PC-3 (cell line): ENCODE results near the gene DAPK1. TPM values are rescaled to one million over a fixed set of nuclear protein-coding genes. Genes with fewer than 3 reads are reported as not detected.
A peak's percentile ranks its signal among the peaks of the same experiment; 100 is the strongest.

Experiments used
- ATAC-seq: fragments of 200-7000 bp; cut with Tn5 transposase; 2 replicates; pipeline ENCODE4 v1.9.1; 2020; ENCODE audit warnings: mild to moderate bottlenecking, moderate library complexity
- BruUV-seq: library from RNA; stranded (reverse); fragments of 400-500 nt; replicated peaks from 2 replicates; lab custom pipeline; 2021; lab: Mats Ljungman, UMichigan
- CTCF ChIA-PET: fragments of 300-600 bp; sonication (Branson Sonifier 250); formaldehyde crosslinking; loops from one replicate; lab custom pipeline; 2022; ENCODE audit warnings: antibody characterized with exemption; lab: Charles Lee
- POLR2A ChIA-PET: fragments of 300-600 bp; sonication (Branson Sonifier 250); formaldehyde crosslinking; loops from one replicate; lab custom pipeline; 2022; ENCODE audit warnings: antibody characterized with exemption; ENCODE audit not compliant: unreplicated experiment; lab: Charles Lee
- DNase-seq: peaks from one replicate; pipeline ENCODE4 v3.0.0-alpha.2; 2015
- H2AFZ ChIP-seq: fragments of 300-600 bp; sonication (generic); 2 replicates; pipeline ENCODE4 v1.6.0; 2016; ENCODE audit warnings: antibody characterized with exemption, low read length
- H3F3A ChIP-seq: fragments of 300-600 bp; sonication (generic); one replicate; pipeline ENCODE4 v1.6.0; 2017; ENCODE audit warnings: antibody characterized with exemption, low read length, control low read depth, mild to moderate bottlenecking; ENCODE audit not compliant: unreplicated experiment
- H3K27ac ChIP-seq: fragments of 300-600 bp; sonication (generic); 2 replicates; pipeline ENCODE4 v1.5.1; 2016; ENCODE audit warnings: mild to moderate bottlenecking, low read length
- H3K27me3 ChIP-seq: fragments of 300-600 bp; sonication (generic); 2 replicates; pipeline ENCODE4 v1.6.1; 2016; ENCODE audit warnings: low read length, mixed read lengths
- H3K36me3 ChIP-seq: fragments of 300-600 bp; sonication (generic); 2 replicates; pipeline ENCODE4 v1.6.1; 2016; ENCODE audit warnings: low read depth, mixed run types, low read length, mixed read lengths
- H3K4me1 ChIP-seq: fragments of 300-600 bp; sonication (generic); 2 replicates; pipeline ENCODE4 v1.5.1; 2016; ENCODE audit warnings: low read length; ENCODE audit not compliant: insufficient read depth
- H3K4me2 ChIP-seq: fragments of 300-600 bp; sonication (generic); 2 replicates; pipeline ENCODE4 v1.6.0; 2016; ENCODE audit warnings: low read length
- H3K4me3 ChIP-seq: fragments of 300-600 bp; sonication (generic); 2 replicates; pipeline ENCODE4 v1.5.1; 2016; ENCODE audit warnings: mild to moderate bottlenecking, low read length, mixed read lengths
- H3K79me2 ChIP-seq: fragments of 300-600 bp; sonication (generic); 2 replicates; pipeline ENCODE4 v1.6.1; 2017; ENCODE audit warnings: low read length, mixed read lengths
- H3K9ac ChIP-seq: fragments of 300-600 bp; sonication (generic); 2 replicates; pipeline ENCODE4 v1.6.0; 2016; ENCODE audit warnings: mild to moderate bottlenecking, low read length
- H3K9me2 ChIP-seq: fragments of 300-600 bp; sonication (generic); replicated peaks from 2 replicates; pipeline ENCODE4 v1.6.1; 2016; ENCODE audit warnings: mixed run types, low read length, mixed read lengths
- H3K9me3 ChIP-seq: fragments of 300-600 bp; sonication (generic); 2 replicates; pipeline ENCODE4 v1.6.1; 2016; ENCODE audit warnings: low read length, mixed read lengths
- H4K20me1 ChIP-seq: fragments of 300-600 bp; sonication (generic); 2 replicates; pipeline ENCODE4 v1.6.1; 2016; ENCODE audit warnings: low read length, mixed read lengths
- EZH2 ChIP-seq: fragments of 300-600 bp; sonication (generic); IDR thresholded peaks from one replicate; pipeline ENCODE4 v1.6.1; 2017; ENCODE audit warnings: antibody characterized with exemption, mild to moderate bottlenecking, low read length; ENCODE audit not compliant: unreplicated experiment
- EZH2phosphoT487 ChIP-seq: fragments of 300-600 bp; sonication (generic); IDR thresholded peaks from 2 replicates; pipeline ENCODE4 v1.6.1; 2018; ENCODE audit warnings: mild to moderate bottlenecking, antibody characterized with exemption, low read length, borderline replicate concordance
- intact Hi-C: fragments of 100-400 bp; cut with micrococcal nuclease; formaldehyde crosslinking; loops from 2 replicates; pipeline ENCODE4 v1.9.0; 2023
- total RNA-seq: library from RNA; depleted of rRNA; stranded (reverse); fragments of >200 nt; gene quantifications from 2 replicates; pipeline ENCODE4 v1.2.3, GENCODE V29; 2014
- TF ChIP-seq, protein P1 (sequence below): fragments of 300-600 bp; sonication (generic); conservative IDR thresholded peaks from 2 replicates; pipeline ENCODE4 v1.5.1; 2017; ENCODE audit warnings: antibody characterized with exemption, low read depth, mild to moderate bottlenecking, low read length

The DAPK1 gene
- total RNA-seq, 1 experiment from 2014 or later, result not detected

DNA sequence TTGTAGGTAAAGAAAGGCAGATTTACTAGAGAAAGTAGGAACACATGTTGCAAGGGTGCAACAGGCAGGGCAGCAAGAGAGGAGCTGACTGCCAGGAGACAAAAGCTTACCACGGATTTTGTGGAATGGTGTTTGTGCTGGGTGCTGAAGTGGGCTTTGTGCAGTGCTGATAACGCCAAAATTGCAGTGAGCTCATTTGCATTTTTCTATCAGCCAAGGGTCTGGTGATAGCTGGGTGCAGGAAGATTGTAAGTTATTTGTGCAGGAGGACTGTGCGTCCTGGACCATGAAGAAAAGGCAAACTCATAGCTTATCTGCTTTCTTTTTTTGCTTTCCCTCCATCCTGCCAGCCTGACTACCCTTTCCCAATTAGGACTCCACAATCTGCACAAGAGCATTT, 241.9 kb downstream of the DAPK1 start:
- no peaks in the 10 kb centered on the region for H4K20me1 ChIP-seq
- H3K36me3 ChIP-seq, result no peaks in the 10 kb centered on the region
- TF ChIP-seq, protein P1, sequence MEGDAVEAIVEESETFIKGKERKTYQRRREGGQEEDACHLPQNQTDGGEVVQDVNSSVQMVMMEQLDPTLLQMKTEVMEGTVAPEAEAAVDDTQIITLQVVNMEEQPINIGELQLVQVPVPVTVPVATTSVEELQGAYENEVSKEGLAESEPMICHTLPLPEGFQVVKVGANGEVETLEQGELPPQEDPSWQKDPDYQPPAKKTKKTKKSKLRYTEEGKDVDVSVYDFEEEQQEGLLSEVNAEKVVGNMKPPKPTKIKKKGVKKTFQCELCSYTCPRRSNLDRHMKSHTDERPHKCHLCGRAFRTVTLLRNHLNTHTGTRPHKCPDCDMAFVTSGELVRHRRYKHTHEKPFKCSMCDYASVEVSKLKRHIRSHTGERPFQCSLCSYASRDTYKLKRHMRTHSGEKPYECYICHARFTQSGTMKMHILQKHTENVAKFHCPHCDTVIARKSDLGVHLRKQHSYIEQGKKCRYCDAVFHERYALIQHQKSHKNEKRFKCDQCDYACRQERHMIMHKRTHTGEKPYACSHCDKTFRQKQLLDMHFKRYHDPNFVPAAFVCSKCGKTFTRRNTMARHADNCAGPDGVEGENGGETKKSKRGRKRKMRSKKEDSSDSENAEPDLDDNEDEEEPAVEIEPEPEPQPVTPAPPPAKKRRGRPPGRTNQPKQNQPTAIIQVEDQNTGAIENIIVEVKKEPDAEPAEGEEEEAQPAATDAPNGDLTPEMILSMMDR, result no peak
- TF ChIP-seq EZH2 (no peak), EZH2phosphoT487 (no peak)
- no TSS peak for BruUV-seq
- DNase-seq, result no peak
- no peaks in the 10 kb centered on the region for H3K27me3 ChIP-seq
- H3K4me1 ChIP-seq, result no peaks in the 10 kb centered on the region
- H3K9me3 ChIP-seq, result 0 out of 2 replicates have a peak, but pooled peaks cover 6% of the 10 kb centered on the region
- no peak overlapping the region for H3K9ac ChIP-seq
- H3K4me2 ChIP-seq, result no peak overlapping the region
- H3K9me2 ChIP-seq, result no peaks in the 10 kb centered on the region
- ATAC-seq, result no peak
- no peak overlapping the region for H2AFZ ChIP-seq
- CTCF ChIA-PET, result no interaction called here
- intact Hi-C loops, result loop anchor here (10.0 kb wide), 1 partner anchor 55 kb away; no protein-coding TSS in a partner anchor
- H3K4me3 ChIP-seq, result no peak overlapping the region
- no peaks in the 10 kb centered on the region for H3K79me2 ChIP-seq
- no peak overlapping the region for H3K27ac ChIP-seq
- POLR2A ChIA-PET, result no interaction called here
- no peaks in the 10 kb centered on the region for H3F3A ChIP-seq

DNA sequence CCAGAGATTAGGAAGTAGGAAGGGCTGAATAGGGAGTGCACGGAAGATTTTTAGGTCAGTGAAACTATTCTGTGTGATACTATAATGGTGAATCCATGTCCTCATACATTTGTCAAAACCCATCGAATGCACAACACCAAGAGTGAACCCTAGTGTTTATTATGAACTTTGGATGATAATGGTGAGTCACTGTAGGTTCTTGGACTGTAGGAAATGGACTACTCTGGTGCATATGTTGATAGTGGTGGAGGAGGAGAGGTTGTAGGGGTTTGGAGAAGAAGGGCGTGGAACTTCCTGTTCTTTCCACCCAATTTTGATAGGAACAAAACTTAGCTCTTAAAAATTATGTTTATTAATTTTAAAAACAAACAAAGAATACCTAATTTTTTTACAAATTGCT, 242.5 kb downstream of the DAPK1 start:
- DNase-seq (no peak), ATAC-seq (no peak)
- no peak overlapping the region for H3K4me2 ChIP-seq
- no peaks in the 10 kb centered on the region for H4K20me1 ChIP-seq
- 0 out of 2 replicates have a peak, but pooled peaks cover 6% of the 10 kb centered on the region for H3K9me3 ChIP-seq
- H3K4me1 ChIP-seq, result no peaks in the 10 kb centered on the region
- H3K9ac ChIP-seq, result no peak overlapping the region
- no peaks in the 10 kb centered on the region for H3K9me2 ChIP-seq
- no peaks in the 10 kb centered on the region for H3K27me3 ChIP-seq
- H3K79me2 ChIP-seq, result no peaks in the 10 kb centered on the region
- H3F3A ChIP-seq, result no peaks in the 10 kb centered on the region
- no peak overlapping the region for H3K4me3 ChIP-seq
- no TSS peak for BruUV-seq
- TF ChIP-seq EZH2 (no peak), EZH2phosphoT487 (no peak)
- TF ChIP-seq, protein P1, result no peak
- no peak overlapping the region for H3K27ac ChIP-seq
- H3K36me3 ChIP-seq, result no peaks in the 10 kb centered on the region
- ChIA-PET CTCF (no interaction called here), POLR2A (no interaction called here)
- intact Hi-C loops, result no loop called here
- no peak overlapping the region for H2AFZ ChIP-seq

DNA sequence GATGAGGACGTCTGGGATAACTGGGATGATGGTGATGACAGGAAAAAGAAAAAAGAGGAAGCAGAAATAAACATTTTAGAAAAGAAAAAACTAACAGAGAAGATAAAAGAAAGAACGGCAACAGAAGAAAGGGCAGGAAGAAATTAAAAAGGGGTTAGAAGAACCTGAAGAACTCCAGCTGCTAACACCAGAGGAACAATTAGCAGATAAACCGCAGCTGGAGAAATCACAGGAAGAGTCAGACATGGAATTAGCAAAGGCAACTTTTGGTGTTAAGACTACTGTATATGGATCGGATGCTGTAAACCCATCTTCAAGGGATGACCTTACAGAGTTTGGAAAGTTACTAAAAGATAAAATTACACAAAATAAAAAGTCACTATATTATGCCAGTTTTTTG, 243.7 kb downstream of the DAPK1 start:
- 0 out of 2 replicates have a peak overlapping the region, but pooled peaks have one; percentile 13 for H2AFZ ChIP-seq
- H3K9me3 ChIP-seq, result 0 out of 2 replicates have a peak, but pooled peaks cover 6% of the 10 kb centered on the region
- no peaks in the 10 kb centered on the region for H4K20me1 ChIP-seq
- TF ChIP-seq EZH2phosphoT487, result no peak
- TF ChIP-seq, protein P1, result no peak
- no peak for TF ChIP-seq EZH2
- ChIA-PET CTCF (no interaction called here), POLR2A (no interaction called here)
- intact Hi-C loops, result no loop called here
- H3K9me2 ChIP-seq, result no peaks in the 10 kb centered on the region
- no peaks in the 10 kb centered on the region for H3F3A ChIP-seq
- no peaks in the 10 kb centered on the region for H3K27me3 ChIP-seq
- no peak overlapping the region for H3K4me2 ChIP-seq
- DNase-seq (no peak), ATAC-seq (no peak)
- H3K4me1 ChIP-seq, result no peaks in the 10 kb centered on the region
- no peak overlapping the region for H3K4me3 ChIP-seq
- H3K36me3 ChIP-seq, result no peaks in the 10 kb centered on the region
- BruUV-seq, result no TSS peak
- H3K27ac ChIP-seq, result no peak overlapping the region
- no peak overlapping the region for H3K9ac ChIP-seq
- H3K79me2 ChIP-seq, result no peaks in the 10 kb centered on the region
